GM23338 (cell line): ENCODE data around the gene SEC16A. TPM values are rescaled to one million over a fixed set of nuclear protein-coding genes. Genes with fewer than 3 reads are reported as not detected.

Source experiments
- CREB1 ChIP-seq: fragments of 250-450 bp; sonication (Bioruptor Pico); IDR thresholded peaks from 2 replicates; pipeline ENCODE4 v1.5.0; 2020; ENCODE audit warnings: low read depth, mild to moderate bottlenecking, moderate library complexity
- ETS1 ChIP-seq: IDR thresholded peaks from 2 replicates; pipeline ENCODE4 v1.6.1; 2016; ENCODE audit warnings: antibody characterized with exemption
- EZH2 ChIP-seq: fragments of 200-600 bp; sonication (generic); IDR thresholded peaks from one replicate; pipeline ENCODE4 v1.8.0; 2017; ENCODE audit warnings: antibody characterized with exemption, mild to moderate bottlenecking, low read depth; ENCODE audit not compliant: unreplicated experiment
- EZH2phosphoT487 ChIP-seq: fragments of 200-600 bp; sonication (generic); IDR thresholded peaks from one replicate; pipeline ENCODE4 v1.8.1; 2018; ENCODE audit warnings: antibody characterized with exemption; ENCODE audit not compliant: unreplicated experiment
- JUNB ChIP-seq: IDR thresholded peaks from one replicate; pipeline ENCODE4 v1.6.1; 2016; ENCODE audit warnings: antibody characterized with exemption; ENCODE audit not compliant: unreplicated experiment
- ZNF114 ChIP-seq: fragments of 250-450 bp; sonication (Bioruptor Pico); IDR thresholded peaks from 2 replicates; pipeline ENCODE4 v1.5.0; 2020; ENCODE audit warnings: mild to moderate bottlenecking, moderate library complexity
- ZNF462 ChIP-seq: fragments of 250-450 bp; sonication (Bioruptor Pico); IDR thresholded peaks from 2 replicates; pipeline ENCODE4 v1.5.0; 2020; ENCODE audit warnings: mild to moderate bottlenecking, moderate library complexity
- polyA plus RNA-seq: library from polyadenylated mRNA; unstranded; fragments of >200 nt; fragmentation: Nextera tagmentation; extraction: Ambion mirVana; gene quantifications from 2 replicates; pipeline ENCODE4 v1.2.1, GENCODE V29; 2016
- total RNA-seq: library from RNA; depleted of rRNA; stranded (reverse); fragments of >200 nt; shearing (Covaris generic); gene quantifications from 2 replicates; pipeline ENCODE4 v1.2.3, GENCODE V29; 2014
- TF ChIP-seq, protein P1 (sequence below), 2 experiments: fragments of 200-600 bp in 1 of 2; sonication (generic) in 1 of 2; conservative IDR thresholded peaks; 2 replicates each; pipeline versions ENCODE4 v1.5.1 to v1.6.1; 2016 to 2017; ENCODE audit warnings: antibody characterized with exemption in 2 of 2, low read depth in 2 of 2, mild to moderate bottlenecking in 2 of 2, moderate library complexity in 1 of 2

SEC16A gene
- total and polyA plus RNA-seq, 2 experiments from 2014 or later: 34.0 to 59.2 TPM

DNA sequence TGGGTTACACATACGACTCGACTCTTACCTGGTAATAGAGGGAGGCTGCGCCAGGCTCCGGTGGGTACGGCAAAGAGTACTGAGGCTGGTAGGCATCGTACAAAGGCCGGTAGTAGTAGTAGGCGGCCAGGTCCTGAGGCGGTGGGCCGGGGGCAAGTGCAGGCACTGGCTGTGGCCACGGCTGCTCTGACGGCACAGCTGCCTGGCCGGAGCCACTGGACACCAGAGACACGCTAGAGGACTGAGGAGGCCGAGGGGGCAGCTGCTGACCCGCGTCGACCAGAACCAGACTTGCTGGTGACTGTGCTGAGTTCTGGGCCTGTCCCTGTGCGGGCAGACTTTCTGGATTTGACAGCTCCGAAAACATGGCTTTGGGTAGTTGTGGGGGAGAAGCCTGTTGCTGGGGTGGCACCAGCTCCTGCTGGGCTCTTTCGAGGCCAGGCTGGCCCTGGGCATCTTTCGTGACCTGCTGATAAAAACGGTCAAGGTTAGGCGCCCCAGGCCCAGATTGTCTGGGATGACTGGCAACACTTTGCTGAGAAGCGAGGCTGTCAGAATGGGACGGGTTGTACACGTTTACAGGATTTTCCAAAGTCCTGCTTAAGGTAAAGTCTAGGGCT is 8.7 kb downstream of the SEC16A start (continued):
- no peak for TF ChIP-seq ZNF462
- TF ChIP-seq JUNB: no peak
- TF ChIP-seq EZH2: no peak
- TF ChIP-seq ETS1: no peak
- TF ChIP-seq ZNF114 (CRISPR knock-in tag): no peak
- TF ChIP-seq EZH2phosphoT487: no peak
- TF ChIP-seq, protein P1, sequence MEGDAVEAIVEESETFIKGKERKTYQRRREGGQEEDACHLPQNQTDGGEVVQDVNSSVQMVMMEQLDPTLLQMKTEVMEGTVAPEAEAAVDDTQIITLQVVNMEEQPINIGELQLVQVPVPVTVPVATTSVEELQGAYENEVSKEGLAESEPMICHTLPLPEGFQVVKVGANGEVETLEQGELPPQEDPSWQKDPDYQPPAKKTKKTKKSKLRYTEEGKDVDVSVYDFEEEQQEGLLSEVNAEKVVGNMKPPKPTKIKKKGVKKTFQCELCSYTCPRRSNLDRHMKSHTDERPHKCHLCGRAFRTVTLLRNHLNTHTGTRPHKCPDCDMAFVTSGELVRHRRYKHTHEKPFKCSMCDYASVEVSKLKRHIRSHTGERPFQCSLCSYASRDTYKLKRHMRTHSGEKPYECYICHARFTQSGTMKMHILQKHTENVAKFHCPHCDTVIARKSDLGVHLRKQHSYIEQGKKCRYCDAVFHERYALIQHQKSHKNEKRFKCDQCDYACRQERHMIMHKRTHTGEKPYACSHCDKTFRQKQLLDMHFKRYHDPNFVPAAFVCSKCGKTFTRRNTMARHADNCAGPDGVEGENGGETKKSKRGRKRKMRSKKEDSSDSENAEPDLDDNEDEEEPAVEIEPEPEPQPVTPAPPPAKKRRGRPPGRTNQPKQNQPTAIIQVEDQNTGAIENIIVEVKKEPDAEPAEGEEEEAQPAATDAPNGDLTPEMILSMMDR (conservative IDR thresholded peaks at IDR 0.05; ENCODE audit: low read depth in 2 of 2): no peak
- no peak for TF ChIP-seq CREB1
